NCI-H128 (cell line): ENCODE measurements around the gene GPATCH1.

ENCODE experiments used
- DNase-seq: peaks from one replicate; lab custom pipeline; 2025; ENCODE audit not compliant: unreplicated experiment; lab: John Stamatoyannopoulos, UW

GPATCH1 gene

DNA sequence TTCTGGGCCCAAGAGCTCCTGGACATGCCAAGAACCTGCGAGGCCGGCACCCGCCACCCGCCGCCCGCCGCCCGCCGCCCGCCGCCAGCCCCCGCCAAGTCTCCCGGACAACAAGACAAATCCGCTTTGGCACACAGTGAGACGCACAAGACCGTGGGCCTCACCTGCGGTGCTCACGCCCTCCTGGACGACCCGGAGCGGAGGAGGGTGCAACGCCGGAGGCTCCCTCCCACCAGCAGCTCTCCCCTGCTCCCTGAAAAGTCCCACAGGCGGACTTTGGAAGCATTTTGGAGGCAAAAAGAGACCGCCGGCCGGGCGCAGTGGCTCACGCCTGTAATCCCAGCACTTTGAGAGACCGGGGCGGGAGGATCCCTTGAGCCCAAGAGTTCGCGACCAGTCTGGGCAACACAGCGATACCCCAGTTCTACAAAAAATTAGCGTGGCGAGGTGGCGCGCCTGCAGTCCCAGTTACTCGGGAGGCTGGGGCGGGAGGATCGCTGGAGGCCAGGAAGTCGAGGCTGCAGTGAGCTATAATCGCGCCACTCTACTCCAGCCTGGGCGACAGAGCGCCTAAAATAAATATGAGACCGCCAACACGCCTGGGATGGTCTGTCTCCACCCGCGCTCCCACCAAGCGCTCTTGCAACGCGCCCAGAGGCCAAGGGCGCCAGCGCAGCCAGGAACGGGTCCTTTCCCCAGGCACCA is 17.1 kb upstream of the GPATCH1 start:
- no peak for DNase-seq

DNA sequence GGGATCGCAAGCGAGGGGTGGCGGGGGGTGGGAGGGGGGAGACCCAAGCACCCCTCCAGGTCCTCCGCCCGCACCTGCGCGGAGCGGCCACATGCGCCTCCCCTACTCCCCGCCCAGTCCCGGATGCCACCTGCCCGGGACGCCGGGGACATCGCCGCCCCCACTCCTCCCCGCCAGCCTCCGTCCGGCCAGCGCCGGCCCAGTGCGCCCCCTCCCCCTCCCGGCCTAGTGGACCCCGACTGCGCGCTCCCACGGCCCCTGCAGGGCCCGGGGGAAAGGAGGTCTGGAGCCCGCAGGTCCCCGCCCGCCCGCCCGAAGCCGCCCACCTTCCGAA is 16.6 kb upstream of the GPATCH1 start:
- DNase-seq: no peak

DNA sequence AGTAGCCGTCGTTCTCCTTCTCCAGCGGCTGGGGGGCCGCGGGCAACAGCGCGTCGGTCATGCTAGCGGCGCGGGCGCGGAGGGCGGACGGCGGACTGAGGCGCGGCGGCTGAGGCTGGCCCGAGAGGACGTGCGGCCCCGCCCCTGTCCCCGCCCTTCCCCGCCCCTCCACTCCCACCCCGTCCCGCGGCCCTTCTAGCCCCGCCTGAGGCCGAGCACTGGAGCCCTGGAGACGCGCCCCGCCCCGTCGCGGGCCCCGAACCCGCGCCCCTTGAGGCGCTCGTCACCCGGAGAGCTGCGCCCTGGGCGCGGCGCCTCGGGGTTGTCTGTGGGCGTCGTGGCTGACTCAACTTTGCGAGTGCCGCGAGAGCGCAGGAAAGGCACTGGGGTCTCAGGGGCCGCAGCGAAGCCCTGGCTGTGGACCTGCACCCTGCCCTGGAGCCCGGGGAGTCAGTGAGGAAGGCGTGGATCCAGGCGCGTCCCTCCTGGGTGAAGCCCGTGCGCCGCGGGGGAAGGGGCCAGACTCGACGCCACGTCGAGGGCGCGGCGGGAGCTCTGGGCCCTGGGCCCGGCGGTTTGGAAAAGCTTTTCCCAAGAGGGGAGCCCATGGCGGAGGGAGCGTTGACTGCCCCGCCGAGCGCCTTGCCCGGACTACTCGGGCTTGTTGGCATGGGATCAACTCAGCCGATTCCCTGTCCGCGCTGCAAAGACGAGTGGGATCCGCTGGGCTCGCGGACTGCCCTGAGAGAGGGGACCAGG is 16.0 kb upstream of the GPATCH1 start, which contains the start of gene RHPN2:
TSS of gene RHPN2 (minus strand) at position 97 of the 759 bp plus-strand sequence. CDS start at position 61, 36 bp downstream.
- peak; percentile 25 for DNase-seq

DNA sequence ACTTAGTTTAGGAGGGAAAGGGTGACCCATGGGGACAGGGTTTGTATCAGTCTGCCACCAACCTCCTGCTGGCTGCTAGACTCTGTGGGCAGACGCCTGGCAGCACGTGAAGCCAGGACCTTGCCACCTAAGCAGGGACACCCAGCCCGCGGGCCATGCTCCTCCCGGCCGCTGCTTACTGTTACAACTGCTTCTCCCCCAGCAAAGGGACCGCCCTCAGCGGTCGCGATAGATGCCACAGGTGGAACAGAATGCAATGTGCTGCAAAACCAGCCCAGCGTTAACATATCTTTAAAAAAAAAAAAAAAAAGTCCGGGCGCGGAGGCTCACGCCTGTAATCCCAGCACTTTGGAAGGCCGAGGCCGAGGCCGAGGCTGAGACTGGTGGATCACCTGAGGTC is 14.4 kb upstream of the GPATCH1 start:
- DNase-seq: no peak

DNA sequence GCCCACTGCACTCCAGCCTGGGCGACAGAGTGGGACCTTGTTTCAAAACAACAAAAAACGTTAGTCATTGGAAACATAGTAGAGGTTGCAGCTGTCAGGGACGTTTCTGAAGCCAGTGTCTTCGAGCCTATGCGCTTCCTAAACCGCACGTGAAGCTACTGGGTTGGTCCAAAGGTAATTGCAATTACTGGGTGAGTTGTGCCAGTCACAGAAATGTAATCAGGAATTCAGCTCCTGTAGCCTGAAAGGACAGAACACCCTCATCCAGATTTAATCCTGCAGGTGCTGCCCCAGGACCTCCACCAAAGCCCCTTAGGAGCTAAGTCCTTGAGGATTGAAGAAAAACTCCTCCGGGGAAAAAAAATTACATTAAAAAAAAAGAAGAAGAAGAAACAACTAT is 13.9 kb upstream of the GPATCH1 start:
- DNase-seq: no peak

DNA sequence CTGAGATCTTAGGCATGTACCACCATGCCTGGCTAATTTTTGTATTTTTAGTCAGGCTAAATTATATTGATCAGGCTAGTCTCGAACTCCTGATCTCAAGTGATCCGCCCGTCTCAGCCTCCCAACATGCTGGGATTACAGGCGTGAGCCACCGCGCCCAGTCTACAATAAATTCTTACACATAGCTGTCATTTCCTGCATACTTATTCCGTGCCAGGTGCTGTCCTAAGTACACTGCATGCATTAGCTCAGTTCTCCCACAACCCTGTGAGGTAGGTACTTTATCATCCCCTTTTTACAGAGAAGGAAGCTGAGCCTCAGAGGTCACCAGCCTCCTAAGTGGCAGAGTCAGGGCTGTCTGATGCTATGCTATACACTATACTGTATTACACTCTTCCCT is 9.1 kb upstream of the GPATCH1 start:
- DNase-seq: no peak

DNA sequence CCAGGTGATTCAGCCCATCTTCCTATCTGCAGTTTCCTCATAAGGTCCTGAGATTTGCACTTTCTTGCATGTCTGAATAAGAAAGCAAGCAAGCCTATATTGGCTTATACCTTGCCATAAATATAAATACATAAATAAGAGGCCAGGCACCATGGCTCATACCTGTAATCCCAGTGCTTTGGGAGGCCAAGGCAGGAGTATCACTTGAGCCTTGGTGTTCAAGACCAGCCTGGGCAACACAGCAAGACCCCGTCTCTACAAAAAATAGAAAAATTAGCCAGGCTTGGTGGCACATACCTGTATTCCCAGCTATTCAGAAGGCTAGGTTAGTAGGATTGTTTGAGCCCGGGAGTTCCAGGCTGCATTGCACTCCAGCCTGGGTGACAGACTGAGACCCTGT is 5.5 kb upstream of the GPATCH1 start:
- DNase-seq: no peak

DNA sequence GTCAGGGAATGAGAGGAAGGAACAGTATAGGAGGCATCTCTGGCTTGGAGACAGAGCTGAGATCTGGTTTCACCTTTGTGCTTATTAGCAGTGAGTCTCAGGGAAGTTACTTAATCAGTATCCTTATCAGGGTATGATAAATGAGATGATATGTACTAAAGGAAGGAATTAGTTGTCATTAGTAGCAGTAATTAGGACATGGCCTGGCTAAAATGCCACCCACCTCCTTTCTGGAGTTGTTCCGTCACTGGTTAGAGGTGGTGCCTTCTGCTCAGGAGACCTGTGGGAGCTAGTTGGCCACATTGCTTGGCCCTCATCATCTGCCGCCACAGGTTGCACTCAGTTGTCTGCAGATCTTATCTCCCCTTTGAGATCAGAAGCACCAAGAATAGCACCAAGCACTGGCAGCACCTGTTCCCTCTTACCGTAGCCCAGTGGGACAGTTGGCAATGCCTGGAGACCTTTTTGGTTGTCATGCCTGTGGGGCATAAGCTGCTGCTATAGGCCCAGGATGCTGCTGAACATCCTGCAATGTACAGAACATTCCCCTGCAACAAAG is 4.7 kb downstream of the GPATCH1 start:
- DNase-seq: no peak

DNA sequence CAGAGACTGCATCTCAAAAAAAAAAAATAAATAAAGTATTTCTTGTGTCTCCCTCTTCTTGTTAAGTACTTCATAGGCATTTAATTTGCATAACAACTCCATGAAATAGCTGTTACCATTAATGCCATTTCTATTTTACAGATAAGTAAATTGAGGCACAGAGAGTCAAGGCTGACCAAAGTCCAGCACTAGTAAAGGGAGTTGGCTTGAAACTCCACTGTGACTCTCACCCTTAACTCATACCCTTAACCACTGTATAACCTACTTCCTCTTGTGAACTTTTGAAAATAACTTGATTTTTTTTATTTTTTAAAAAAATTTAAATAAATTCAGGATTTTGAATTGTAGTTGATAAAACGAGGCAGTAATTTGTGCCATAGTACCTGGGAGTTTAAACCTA is 6.0 kb downstream of the GPATCH1 start:
- DNase-seq: no peak

DNA sequence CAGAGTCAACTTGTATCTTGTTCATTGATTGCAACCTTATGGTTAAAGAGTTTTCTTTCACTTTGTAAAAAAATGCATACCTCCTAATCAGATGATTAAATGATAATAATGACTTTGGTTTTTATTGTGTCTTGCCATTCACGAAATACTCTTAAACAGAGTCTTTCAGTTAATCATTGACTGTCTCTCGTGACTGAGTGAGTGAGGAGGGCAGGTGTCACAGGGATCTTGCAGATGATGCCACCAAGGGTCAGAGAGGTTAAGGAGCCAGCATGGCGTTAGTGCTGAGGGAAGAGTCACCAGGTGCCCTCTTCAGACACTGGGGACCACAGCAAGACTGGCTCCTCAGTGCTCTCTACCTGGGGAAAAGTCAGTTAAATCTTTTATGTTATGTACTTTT is 8.0 kb downstream of the GPATCH1 start:
- DNase-seq: no peak

DNA sequence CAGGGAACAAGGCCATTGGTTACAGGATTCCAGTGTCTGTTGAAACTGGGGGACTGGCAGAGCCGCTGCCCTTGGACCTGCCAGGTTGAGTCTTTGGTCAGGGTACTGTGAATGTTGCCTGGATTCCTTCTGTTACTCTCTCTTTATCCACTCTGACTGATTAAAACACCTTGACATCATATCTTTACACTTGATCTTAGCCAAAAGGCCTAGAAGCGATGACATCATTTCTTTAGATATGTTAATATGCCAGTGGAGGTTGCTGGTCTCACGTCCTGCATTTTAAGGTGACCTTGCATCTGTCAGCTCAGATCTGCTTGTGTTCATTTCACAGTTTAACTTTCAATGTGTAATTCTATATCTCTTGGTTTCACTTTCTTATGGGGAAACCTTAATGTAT is 9.2 kb downstream of the GPATCH1 start:
- DNase-seq: no peak

DNA sequence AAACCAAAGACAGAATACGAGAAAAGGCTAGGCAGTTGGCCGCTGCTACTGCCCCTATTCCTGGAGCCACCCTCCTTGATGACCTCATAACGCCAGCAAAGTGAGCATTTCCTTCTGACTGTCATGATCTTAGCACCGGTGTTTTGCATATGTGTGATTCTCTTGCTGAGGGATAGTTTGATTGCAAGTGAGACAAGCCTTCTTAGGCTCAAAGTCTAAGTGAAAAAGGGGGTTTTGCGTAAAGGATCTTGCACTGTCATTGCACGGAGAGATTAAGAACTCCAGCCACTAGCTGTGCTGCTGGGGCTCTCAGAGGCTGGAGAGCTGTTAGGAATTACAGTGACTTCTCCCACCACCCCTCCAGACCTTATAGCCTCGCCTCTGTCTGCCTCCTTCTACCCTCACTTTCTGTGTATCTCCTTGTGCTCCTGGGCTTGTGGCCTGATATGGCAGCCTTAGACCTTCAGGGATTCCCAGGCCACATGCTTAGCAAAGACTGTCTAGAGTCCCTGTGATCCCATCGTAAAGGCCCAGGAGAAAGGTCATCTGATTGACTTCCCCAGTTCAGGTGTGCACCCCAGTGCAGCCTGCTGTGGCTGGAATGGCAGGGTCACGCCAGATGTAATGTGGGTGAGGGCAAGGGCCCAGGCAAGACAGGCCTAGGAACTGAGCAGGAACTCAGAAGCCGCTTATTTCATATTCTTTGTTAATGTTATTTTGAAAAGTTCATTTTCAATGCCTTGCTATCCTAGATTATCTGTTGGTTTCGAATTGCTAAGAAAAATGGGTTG is 12.6 kb downstream of the GPATCH1 start:
- no peak for DNase-seq

DNA sequence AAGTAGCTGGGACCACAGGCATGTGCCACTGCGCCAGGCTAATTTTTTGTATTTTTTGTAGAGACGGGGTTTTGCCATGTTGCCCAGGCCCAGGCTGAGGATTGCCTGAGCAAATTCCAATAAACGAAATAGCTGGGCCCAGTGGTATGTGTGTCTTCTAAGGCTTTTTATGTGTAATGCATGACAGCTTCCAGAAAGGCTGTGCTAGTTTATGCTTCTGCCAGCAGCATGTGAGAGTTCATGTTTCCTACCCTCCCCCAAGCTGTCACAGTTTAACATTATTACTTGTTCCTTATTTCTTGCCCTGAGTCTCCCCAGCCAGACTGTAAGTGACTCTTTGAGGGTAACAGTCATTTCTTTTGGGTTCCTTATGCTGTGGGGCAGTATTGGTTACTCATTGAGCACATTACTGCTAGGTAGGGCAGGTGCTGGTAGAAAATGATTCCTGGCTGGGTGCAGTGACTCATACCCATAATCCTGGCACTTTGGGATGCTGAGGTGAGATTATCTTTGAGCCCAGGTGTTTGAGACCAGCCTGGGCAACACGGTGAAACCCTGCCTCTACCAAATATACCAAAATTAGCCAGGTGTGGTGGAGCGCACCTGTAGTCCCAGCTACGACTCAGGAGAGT is 13.6 kb downstream of the GPATCH1 start:
- no peak for DNase-seq

DNA sequence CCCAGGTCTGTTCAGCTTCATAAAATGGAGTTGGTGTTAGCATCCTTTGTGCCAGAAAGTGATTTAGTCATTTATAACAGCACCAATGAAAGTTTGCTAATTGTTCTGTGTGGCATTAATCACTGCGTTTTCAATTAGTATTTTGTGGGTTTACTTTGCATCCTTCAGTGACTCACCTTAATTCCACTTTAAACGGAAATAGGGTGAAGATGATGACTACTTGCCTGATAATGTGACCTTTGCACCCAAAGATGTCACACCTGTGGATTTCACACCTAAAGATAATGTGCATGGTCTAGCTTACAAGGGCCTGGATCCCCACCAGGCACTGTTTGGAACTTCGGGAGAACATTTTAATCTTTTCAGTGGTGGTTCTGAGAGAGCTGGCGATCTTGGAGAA is 15.0 kb downstream of the GPATCH1 start:
- DNase-seq: no peak

DNA sequence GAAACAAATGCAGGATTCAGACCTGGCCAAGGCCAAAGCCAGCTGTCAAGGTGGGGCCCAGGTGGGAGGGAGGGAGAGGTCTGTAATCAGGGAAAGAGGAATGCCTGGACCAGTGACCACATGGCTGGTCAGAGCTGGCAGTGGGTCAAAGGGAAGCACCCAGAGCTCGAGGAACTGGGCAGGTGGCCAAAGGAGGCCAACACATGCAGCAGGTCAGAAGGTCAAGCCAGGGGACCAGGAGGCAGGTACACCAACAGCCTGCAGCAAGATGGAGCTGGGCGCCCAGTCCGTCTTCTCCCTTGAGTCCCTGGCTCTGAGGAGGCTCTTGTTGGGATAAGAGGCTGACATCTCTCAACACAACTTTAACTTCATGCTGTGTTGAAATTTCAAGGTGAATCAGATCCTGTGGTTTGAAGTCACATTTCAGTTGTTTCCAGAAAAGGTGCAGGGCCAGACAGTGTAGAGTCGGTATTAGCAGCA is 17.1 kb downstream of the GPATCH1 start:
- no peak for DNase-seq

DNA sequence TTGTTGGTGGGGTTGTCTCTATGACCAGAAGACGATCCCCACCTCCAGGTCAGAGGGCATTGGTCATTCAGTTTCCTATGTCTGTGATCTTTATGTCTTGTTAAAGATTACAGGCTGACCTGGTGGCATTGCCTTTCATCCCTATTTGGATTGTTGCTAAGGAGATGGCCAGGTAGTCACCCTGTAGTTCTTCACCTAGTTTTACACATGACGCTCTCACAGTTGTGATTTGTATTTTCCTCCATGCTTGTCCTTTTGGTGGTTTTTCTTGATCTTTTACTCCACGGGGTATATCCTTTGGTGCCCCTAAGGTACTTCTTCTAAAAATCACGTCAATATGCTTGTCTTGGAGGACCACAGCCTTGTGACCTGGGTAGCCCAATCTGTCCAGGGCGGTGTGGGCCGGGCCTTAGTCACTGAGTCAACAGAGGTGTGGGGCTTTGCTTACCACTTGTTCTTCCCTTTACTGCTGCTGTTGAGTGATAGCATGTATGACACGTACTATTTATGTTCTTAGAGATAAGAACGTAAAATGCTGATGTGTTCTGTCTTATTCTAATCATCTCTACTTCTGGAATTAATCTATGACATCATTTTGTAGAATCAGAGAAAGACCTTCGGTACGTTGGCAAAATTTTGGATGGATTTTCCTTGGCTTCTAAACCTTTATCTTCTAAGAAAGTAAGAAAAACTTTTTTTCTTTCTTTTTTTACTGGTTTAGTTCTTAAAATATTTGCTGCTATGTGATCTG is 20.1 kb downstream of the GPATCH1 start:
- no peak for DNase-seq

DNA sequence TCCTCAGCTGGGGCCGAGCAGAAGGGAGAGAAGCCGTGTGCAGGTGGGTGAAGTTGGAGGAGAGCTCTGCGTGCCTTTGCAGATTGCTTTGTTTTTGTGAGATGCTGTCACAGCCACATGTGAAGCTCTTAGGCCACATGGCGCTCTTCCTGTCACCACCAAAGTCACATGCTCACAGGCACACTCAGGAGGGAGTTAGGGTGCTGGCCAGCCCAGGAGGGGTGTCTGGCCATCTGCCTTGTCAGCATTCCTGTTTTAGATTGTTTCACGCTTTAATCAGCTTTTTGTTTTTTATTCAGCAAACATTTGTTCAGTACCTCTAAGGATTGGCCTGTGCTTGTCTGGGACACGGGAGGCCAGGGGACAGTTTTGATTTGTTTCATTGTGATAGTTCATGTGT is 21.9 kb downstream of the GPATCH1 start:
- DNase-seq: no peak

DNA sequence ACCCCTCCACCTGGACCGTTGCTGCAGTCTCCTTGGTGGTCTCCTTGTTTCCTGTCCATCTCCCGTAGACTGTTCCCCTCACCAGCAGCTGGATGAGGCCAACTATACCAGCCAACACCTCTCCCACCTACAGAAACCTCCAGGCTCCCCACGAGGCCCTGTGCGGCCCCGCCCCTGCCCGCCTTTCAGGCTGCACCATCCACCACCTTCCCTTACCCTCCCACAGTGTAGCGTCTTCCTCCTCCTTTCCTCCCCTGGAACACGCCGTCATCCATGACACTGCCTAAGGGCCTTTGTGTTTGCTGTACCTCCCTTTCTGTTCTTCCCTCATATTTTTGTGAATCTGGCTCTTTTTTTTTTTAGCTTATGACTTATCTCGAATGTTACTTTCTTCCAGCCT is 27.2 kb downstream of the GPATCH1 start:
- no peak for DNase-seq

DNA sequence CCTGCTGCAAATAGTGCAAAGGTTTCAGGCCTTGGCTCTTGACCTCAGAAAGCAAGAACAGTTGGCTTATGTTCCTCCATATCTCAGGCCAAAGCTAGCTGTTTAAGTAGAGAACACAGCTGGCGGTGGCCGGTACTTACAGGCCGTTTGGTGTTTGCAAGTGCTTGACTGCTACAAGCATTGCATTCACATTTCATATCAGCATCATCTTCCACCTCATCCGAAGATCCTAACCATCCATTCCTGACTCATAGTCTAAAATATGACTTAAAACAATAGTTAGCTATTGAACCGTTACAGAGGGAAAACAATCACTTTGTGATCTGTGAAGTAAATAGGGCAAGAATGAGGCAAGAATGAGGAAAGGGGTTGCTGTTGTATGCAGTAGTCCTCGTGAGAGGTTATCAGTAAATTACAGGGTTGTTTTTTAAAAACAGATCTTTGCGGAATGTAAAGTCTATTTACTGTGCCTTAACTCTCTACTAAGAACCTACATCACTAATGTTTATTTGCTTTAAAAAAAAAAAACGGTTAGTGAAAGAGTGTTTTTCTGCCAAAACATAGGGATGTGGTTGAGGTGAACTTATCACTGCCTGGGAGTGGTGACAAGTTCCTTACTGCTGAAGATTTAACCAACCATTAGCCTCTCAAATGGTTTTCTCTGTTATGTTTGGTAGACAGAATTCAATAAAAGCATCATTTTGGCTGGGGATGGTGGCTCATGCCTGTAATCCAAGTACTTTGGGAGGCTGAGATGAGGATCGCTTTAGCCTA is 29.3 kb downstream of the GPATCH1 start:
- no peak for DNase-seq

DNA sequence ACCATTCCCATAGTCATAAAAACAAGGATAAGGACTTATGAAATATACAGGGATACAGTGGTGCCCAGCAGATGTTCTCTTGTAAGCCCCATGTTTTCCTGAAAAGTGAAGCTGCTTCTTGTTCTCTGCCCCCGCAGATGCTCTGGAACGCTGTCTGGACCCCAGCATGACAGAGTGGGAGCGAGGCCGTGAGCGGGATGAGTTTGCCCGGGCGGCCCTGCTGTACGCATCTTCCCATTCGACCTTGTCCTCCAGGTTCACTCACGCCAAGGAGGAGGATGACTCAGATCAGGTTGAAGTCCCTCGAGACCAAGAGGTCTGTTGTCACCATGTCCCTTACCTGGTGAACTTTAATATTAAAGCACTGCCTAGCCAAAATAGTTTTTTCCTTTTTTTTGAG is 30.6 kb downstream of the GPATCH1 start:
- DNase-seq: no peak
